GM23338 (cell line): ENCODE results near the gene PTPN12.

Experiments
- CREB1 ChIP-seq: fragments of 250-450 bp; sonication (Bioruptor Pico); IDR thresholded peaks from 2 replicates; pipeline ENCODE4 v1.5.0; 2020; ENCODE audit warnings: low read depth, mild to moderate bottlenecking, moderate library complexity
- EZH2 ChIP-seq: fragments of 200-600 bp; sonication (generic); IDR thresholded peaks from one replicate; pipeline ENCODE4 v1.8.0; 2017; ENCODE audit warnings: antibody characterized with exemption, mild to moderate bottlenecking, low read depth; ENCODE audit not compliant: unreplicated experiment
- EZH2phosphoT487 ChIP-seq: fragments of 200-600 bp; sonication (generic); IDR thresholded peaks from one replicate; pipeline ENCODE4 v1.8.1; 2018; ENCODE audit warnings: antibody characterized with exemption; ENCODE audit not compliant: unreplicated experiment
- JUNB ChIP-seq: IDR thresholded peaks from one replicate; pipeline ENCODE4 v1.6.1; 2016; ENCODE audit warnings: antibody characterized with exemption; ENCODE audit not compliant: unreplicated experiment
- NANOG ChIP-seq: IDR thresholded peaks from 2 replicates; pipeline ENCODE4 v1.6.1; 2016; ENCODE audit warnings: antibody characterized with exemption, borderline replicate concordance
- POLR2AphosphoS5 ChIP-seq: IDR thresholded peaks from 2 replicates; pipeline ENCODE4 v1.6.1; 2016; ENCODE audit warnings: antibody characterized with exemption, low read depth
- STAT1 ChIP-seq: IDR thresholded peaks from one replicate; pipeline ENCODE4 v1.6.1; 2016; ENCODE audit warnings: antibody characterized with exemption; ENCODE audit not compliant: unreplicated experiment
- ZNF114 ChIP-seq: fragments of 250-450 bp; sonication (Bioruptor Pico); IDR thresholded peaks from 2 replicates; pipeline ENCODE4 v1.5.0; 2020; ENCODE audit warnings: mild to moderate bottlenecking, moderate library complexity
- ZNF331 ChIP-seq: fragments of 250-450 bp; sonication (Bioruptor Pico); IDR thresholded peaks from 2 replicates; pipeline ENCODE4 v1.5.0; 2020; ENCODE audit warnings: low read depth, mild to moderate bottlenecking, moderate library complexity
- TF ChIP-seq, protein P1 (sequence below), 2 experiments: fragments of 200-600 bp in 1 of 2; sonication (generic) in 1 of 2; conservative IDR thresholded peaks; 2 replicates each; pipeline versions ENCODE4 v1.5.1 to v1.6.1; 2016 to 2017; ENCODE audit warnings: antibody characterized with exemption in 2 of 2, low read depth in 2 of 2, mild to moderate bottlenecking in 2 of 2, moderate library complexity in 1 of 2
- TF ChIP-seq, protein P2 (sequence below): IDR thresholded peaks from 2 replicates; pipeline ENCODE4 v1.6.1; 2016; ENCODE audit warnings: antibody characterized with exemption
- TF ChIP-seq, protein P3 (sequence below): IDR thresholded peaks from one replicate; pipeline ENCODE4 v1.6.1; 2018; ENCODE audit warnings: antibody characterized with exemption; ENCODE audit not compliant: unreplicated experiment
- TF ChIP-seq, protein P4 (sequence below): fragments of 250-450 bp; sonication (Bioruptor Pico); IDR thresholded peaks from 2 replicates; pipeline ENCODE4 v1.5.0; 2020; ENCODE audit warnings: mild to moderate bottlenecking, moderate library complexity

DNA sequence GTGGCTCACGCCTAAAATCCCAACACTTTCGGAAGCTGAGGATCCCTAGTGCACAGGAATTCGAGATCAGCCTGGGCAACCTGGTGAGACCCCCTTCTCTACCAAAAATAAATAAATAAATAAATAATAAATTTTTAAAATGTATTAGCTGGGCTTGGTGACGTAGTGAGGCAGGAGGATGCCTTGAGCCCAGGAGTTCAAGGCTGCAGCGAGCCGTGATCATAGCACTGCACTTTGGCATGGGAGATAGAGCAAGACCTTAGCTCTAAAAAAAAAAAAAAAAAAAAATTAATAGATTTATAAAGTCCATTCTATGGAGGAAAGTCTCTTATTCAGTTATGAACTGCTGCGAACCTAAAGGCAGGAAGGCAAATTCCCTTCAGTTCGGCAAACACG is 1.1 kb upstream of the PTPN12 start:
- TF ChIP-seq EZH2phosphoT487 (no peak), STAT1 (no peak), POLR2AphosphoS5 (no peak), EZH2 (no peak), ZNF331 (CRISPR knock-in tag) (no peak), ZNF114 (no peak), NANOG (no peak), CREB1 (CRISPR knock-in tag) (no peak), JUNB (no peak)
- TF ChIP-seq, protein P1, sequence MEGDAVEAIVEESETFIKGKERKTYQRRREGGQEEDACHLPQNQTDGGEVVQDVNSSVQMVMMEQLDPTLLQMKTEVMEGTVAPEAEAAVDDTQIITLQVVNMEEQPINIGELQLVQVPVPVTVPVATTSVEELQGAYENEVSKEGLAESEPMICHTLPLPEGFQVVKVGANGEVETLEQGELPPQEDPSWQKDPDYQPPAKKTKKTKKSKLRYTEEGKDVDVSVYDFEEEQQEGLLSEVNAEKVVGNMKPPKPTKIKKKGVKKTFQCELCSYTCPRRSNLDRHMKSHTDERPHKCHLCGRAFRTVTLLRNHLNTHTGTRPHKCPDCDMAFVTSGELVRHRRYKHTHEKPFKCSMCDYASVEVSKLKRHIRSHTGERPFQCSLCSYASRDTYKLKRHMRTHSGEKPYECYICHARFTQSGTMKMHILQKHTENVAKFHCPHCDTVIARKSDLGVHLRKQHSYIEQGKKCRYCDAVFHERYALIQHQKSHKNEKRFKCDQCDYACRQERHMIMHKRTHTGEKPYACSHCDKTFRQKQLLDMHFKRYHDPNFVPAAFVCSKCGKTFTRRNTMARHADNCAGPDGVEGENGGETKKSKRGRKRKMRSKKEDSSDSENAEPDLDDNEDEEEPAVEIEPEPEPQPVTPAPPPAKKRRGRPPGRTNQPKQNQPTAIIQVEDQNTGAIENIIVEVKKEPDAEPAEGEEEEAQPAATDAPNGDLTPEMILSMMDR (conservative IDR thresholded peaks at IDR 0.05; ENCODE audit: low read depth in 2 of 2) = no peak
- TF ChIP-seq, protein P2, sequence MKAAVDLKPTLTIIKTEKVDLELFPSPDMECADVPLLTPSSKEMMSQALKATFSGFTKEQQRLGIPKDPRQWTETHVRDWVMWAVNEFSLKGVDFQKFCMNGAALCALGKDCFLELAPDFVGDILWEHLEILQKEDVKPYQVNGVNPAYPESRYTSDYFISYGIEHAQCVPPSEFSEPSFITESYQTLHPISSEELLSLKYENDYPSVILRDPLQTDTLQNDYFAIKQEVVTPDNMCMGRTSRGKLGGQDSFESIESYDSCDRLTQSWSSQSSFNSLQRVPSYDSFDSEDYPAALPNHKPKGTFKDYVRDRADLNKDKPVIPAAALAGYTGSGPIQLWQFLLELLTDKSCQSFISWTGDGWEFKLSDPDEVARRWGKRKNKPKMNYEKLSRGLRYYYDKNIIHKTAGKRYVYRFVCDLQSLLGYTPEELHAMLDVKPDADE = no peak
- TF ChIP-seq, protein P3, sequence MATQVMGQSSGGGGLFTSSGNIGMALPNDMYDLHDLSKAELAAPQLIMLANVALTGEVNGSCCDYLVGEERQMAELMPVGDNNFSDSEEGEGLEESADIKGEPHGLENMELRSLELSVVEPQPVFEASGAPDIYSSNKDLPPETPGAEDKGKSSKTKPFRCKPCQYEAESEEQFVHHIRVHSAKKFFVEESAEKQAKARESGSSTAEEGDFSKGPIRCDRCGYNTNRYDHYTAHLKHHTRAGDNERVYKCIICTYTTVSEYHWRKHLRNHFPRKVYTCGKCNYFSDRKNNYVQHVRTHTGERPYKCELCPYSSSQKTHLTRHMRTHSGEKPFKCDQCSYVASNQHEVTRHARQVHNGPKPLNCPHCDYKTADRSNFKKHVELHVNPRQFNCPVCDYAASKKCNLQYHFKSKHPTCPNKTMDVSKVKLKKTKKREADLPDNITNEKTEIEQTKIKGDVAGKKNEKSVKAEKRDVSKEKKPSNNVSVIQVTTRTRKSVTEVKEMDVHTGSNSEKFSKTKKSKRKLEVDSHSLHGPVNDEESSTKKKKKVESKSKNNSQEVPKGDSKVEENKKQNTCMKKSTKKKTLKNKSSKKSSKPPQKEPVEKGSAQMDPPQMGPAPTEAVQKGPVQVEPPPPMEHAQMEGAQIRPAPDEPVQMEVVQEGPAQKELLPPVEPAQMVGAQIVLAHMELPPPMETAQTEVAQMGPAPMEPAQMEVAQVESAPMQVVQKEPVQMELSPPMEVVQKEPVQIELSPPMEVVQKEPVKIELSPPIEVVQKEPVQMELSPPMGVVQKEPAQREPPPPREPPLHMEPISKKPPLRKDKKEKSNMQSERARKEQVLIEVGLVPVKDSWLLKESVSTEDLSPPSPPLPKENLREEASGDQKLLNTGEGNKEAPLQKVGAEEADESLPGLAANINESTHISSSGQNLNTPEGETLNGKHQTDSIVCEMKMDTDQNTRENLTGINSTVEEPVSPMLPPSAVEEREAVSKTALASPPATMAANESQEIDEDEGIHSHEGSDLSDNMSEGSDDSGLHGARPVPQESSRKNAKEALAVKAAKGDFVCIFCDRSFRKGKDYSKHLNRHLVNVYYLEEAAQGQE = no peak
- TF ChIP-seq, protein P4, sequence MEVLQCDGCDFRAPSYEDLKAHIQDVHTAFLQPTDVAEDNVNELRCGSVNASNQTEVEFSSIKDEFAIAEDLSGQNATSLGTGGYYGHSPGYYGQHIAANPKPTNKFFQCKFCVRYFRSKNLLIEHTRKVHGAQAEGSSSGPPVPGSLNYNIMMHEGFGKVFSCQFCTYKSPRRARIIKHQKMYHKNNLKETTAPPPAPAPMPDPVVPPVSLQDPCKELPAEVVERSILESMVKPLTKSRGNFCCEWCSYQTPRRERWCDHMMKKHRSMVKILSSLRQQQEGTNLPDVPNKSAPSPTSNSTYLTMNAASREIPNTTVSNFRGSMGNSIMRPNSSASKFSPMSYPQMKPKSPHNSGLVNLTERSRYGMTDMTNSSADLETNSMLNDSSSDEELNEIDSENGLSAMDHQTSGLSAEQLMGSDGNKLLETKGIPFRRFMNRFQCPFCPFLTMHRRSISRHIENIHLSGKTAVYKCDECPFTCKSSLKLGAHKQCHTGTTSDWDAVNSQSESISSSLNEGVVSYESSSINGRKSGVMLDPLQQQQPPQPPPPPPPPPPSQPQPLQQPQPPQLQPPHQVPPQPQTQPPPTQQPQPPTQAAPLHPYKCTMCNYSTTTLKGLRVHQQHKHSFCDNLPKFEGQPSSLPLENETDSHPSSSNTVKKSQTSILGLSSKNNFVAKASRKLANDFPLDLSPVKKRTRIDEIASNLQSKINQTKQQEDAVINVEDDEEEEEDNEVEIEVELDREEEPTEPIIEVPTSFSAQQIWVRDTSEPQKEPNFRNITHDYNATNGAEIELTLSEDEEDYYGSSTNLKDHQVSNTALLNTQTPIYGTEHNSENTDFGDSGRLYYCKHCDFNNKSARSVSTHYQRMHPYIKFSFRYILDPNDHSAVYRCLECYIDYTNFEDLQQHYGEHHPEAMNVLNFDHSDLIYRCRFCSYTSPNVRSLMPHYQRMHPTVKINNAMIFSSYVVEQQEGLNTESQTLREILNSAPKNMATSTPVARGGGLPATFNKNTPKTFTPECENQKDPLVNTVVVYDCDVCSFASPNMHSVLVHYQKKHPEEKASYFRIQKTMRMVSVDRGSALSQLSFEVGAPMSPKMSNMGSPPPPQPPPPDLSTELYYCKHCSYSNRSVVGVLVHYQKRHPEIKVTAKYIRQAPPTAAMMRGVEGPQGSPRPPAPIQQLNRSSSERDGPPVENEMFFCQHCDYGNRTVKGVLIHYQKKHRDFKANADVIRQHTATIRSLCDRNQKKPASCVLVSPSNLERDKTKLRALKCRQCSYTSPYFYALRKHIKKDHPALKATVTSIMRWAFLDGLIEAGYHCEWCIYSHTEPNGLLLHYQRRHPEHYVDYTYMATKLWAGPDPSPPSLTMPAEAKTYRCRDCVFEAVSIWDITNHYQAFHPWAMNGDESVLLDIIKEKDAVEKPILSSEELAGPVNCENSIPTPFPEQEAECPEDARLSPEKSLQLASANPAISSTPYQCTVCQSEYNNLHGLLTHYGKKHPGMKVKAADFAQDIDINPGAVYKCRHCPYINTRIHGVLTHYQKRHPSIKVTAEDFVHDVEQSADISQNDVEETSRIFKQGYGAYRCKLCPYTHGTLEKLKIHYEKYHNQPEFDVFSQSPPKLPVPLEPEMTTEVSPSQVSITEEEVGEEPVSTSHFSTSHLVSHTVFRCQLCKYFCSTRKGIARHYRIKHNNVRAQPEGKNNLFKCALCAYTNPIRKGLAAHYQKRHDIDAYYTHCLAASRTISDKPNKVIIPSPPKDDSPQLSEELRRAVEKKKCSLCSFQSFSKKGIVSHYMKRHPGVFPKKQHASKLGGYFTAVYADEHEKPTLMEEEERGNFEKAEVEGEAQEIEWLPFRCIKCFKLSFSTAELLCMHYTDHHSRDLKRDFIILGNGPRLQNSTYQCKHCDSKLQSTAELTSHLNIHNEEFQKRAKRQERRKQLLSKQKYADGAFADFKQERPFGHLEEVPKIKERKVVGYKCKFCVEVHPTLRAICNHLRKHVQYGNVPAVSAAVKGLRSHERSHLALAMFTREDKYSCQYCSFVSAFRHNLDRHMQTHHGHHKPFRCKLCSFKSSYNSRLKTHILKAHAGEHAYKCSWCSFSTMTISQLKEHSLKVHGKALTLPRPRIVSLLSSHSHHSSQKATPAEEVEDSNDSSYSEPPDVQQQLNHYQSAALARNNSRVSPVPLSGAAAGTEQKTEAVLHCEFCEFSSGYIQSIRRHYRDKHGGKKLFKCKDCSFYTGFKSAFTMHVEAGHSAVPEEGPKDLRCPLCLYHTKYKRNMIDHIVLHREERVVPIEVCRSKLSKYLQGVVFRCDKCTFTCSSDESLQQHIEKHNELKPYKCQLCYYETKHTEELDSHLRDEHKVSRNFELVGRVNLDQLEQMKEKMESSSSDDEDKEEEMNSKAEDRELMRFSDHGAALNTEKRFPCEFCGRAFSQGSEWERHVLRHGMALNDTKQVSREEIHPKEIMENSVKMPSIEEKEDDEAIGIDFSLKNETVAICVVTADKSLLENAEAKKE (CRISPR knock-in tag) = no peak
